Measurements from ENCODE around the gene CHRDL2.
"Not testable (repeated sequence)": the region's sequence is repeated elsewhere in the genome, so short reads cannot be mapped to it uniquely, and the experiment has no call there.

CHRDL2 gene

DNA sequence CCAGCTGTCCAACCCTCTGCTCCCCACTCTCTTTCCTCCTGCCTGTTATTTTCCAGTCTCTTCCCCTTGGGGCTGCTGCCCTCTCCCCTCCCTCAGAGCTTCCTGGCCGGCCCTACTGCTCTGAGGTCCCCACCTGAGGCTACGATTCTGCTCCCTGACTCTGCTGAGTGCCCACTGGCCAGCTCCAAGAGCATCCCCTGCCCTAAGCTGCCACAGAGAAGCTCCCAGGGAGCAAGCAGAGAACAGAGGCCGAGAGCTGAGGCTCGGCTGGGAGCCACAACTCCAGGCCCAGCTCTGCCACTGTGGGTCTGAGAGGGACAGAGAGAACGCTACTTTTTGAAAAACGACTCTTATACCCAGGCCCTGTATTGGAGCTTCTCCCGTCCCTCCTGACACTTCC lies 61.1 kb downstream of the CHRDL2 start:
- DNase-seq (ENCODE audit: low read depth): no peak

DNA sequence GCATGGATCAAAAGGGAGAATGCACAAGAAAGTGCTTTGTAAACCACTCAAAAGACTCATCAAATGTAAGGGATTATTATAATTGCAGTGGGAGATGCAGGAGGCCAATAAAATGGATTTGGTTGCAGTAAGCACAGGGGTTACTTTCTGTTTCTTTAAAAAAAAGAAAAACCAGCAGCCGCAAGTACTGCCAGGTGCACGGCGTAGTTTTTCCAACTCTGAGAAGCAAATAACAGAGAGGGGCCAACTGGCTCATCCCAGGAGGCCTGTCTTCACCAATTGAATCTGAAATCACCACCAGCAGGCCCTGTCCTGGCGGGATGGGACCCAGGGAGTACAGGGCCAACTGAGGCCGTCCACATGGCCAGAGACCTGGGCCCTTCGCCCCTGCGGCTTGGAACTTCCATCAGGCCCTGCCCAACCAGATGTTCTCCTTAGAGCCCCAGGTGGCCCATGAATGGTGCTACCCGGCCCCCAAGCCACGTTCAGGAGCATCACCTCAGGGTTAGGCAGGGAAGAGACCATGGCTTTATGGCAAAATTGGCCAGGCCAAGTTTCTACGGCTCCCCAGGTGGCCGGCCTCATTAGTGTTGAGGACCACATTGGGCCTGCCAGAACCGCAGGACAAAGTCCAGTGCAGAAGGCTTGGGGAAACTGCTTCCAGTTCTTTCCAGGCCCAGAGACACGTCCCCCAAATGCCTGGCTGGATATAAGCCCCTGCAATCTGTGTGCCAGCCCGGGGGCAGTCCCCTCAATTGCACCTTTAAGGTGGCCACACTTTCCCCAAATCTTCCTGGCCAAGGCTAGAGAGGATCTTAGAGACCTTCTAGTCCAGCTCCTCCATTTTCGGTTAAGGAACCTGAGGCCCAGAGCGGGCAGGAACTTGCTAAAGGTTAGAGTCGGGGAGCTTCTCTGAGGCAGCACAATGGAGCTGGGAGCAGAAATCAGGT lies 61.7 kb downstream of the CHRDL2 start:
- no peak for DNase-seq (ENCODE audit: low read depth)

DNA sequence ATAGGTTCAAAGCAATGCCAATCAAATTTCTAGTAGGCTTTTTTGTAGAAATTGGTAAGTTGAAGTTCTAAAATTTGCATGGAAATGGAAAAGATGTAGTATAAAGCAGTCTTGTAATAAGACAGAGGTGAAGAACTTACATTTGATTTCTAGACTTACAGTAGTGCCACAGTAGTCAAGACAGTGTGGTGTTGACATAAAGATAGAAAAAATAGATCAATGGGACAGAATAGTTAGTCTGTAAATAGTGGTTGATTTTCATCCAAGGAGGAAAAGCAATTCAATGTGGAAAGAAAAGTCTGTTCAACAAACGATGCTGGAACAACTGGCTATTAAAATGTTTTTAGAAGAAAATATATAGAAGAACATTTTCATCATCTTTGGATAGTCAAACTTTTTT lies 67.9 kb downstream of the CHRDL2 start:
- no peak for DNase-seq (ENCODE audit: low read depth)

DNA sequence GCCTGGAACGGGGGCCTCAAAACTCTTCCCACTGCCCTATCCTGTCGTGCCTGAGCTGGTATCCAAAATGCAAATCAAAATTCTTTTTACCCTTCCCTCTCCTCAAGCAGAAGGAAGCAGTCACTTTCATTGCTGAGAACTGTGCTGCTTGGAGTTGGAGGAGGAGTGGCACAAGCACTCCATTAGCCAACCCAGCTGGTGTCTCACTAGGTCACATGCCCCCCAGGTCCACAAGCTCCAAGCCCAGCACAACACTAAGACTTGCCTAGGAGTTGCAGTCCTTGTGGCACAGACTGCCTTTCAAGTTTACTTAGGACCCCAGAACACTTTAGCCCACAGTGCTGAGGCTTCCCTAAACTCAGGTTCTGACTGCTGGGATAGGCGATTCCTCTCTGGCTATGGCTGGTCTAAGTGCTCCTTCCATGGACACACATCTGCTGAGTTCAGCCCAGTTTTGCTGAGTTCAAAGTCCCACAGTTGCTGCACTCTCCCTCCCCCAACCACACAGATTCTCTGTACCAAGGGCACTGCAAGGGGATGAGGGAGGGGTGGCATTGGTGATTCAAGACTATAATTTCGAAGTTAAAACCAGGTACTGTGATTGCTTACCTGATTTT lies 68.6 kb downstream of the CHRDL2 start:
- no peak for DNase-seq (ENCODE audit: low read depth)

DNA sequence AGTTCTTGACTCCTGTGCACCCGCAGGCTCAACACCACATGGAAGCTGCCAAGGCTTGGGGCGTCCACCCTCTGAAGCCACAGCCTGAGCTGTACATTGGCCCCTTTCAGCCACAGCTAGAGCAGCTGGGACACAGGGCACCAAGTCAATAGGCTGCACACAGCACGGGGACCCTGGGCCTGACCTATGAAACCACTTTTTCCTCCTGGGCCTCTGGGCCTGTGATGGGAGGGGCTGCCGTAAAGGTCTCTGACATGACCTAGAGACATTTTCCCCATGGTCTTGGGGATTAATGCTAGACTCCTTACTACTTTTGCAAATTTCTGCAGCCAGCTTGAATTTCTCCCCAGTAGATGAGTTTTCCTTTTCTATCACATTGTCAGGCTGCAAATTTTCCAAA lies 72.1 kb downstream of the CHRDL2 start:
- not testable (repeated sequence) for DNase-seq (ENCODE audit: low read depth)

DNA sequence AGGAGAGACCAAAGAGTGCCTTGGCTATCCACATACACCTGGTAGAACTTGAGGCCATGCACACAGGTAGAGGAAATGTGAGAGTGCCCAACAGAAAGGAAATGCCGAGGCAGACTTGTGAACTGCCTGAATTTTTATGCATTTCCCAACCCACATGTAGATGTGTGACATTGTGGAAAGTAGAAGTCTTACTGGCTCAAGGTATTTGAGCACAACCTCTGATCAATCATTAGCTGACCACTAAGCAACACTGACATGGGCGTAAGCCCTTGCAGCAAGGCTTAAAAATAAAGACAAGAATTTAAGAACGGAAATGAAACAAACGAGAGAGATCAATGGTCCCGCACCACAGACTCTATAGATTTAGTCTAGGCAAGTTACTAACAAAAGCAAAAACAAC lies 76.2 kb downstream of the CHRDL2 start:
- no peak for DNase-seq (ENCODE audit: low read depth)

DNA sequence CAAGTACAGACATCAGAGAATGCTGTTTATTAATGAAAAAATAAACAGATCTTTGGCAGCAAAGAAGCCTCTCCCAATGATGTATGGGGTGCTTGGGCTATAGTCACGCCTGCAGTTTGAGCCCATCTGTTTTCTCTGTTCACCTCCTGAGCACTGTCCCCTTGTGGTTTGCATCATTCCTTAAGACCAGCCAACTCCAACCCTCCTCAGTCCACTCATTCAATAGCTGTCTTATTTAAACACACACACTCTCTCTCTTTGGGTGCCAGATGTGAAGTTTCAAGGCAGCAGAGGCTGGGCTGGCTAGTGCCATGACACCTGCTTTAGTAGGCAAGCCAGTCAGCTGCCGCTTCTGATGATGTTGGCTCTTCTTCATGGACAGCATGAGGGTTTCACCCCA lies 80.7 kb downstream of the CHRDL2 start:
- peak; percentile 76 for DNase-seq (ENCODE audit: low read depth)

DNA sequence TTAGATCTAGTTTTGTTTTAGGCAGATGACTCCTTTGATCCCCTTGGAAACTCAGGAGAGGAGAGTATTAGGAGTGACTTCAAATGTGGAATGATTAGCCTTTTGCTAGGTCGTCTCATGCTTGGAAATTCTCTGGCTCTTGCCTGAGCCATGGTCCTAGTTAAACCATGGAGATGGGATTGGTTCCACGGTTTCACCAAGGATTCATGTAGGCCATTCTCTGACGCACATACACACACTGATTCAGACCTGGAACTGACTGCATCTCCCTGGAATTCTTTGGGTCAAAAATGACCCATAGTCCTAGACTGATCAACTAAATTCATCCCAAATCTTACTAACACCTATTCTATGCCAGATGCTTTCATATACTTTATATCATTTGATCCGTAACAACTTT lies 82.3 kb downstream of the CHRDL2 start:
- peak; percentile 27 for DNase-seq (ENCODE audit: low read depth)

DNA sequence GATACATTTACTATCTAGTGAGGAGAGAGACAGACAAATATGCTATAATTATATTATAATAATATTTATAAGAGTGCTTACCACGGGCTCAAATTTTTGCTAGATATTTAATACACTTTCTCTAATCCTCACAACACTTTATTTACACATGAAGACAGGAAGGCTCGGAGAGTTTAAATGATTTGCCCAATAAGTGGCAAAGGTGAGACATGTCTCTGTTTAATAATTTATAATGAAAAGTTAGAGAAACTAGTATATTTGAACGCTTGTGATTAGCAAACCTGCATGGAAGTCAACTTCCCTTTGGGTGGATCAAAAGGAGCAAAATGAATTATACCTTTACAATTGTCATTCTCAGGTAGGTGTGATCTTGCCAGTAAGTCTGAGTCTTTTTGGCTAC lies 83.4 kb downstream of the CHRDL2 start:
- no peak for DNase-seq (ENCODE audit: low read depth)

DNA sequence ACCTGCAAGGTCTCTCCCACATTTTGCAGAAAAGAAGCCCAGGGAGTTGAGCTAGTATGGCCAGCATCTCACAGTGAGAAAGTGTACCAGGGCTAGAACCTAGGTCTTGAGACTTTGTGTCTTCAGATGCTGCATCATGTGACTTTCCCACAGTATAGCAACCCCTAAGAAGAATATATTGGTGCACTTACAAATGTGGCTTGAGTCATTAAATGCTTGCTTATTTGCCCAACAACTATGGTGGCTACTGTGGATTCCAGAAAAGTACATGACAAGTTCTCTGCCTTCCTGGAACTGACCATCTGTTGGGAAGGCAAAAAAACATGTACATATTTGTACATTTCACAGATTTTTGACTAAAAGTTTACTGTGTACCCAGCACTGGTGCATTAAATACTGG lies 83.8 kb downstream of the CHRDL2 start:
- peak; percentile 68 for DNase-seq (ENCODE audit: low read depth)

DNA sequence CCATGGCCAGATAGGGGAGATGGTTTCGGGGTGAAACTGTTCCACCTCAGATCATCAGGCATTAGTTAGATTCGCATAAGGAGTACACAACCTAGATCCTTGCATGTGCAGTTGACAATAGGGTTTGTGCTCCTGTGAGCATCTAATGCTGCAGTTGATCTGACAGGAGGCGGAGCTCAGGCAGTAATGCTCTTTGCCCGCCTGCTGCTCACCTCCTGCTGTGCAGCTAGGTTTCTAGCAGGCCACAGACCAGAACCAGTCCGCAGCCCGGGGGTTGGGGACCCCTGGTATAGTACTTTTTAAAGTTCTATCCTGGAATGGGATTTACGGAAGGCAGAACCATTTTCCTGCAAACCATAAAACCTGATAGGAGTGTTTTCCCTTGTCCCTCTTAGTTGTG lies 84.3 kb downstream of the CHRDL2 start:
- no peak for DNase-seq (ENCODE audit: low read depth)
